ENCODE measurements around the gene SLAMF1. TPM values are rescaled to one million over a fixed set of nuclear protein-coding genes. Genes with fewer than 3 reads are reported as not detected.

Gene SLAMF1
- total RNA-seq, 1 donor from 2014 or later, result not detected

- no peak overlapping the region for H3K27ac Mint-ChIP-seq (ENCODE audit: unreplicated experiment)
- no peak overlapping the region for H3K4me3 Mint-ChIP-seq
- H3K9me3 Mint-ChIP-seq, result peaks cover 3% of the 10 kb centered on the region
- no peak for DNase-seq (ENCODE audit: low read depth, low spot score)
- H3K36me3 Mint-ChIP-seq (ENCODE audit: low read depth), result no peaks in the 10 kb centered on the region
- peaks cover 2% of the 10 kb centered on the region for H3K27me3 Mint-ChIP-seq (ENCODE audit: low read depth)
- no peak for TF ChIP-seq CTCF (conservative IDR thresholded peaks at IDR 0.05)
- peaks cover 6% of the 10 kb centered on the region for H3K4me1 Mint-ChIP-seq
Observed at GRCh38 chr1:160623227-160623633, 23.6 kb downstream of the SLAMF1 start.

- no peak for TF ChIP-seq CTCF (conservative IDR thresholded peaks at IDR 0.05)
- peaks cover 2% of the 10 kb centered on the region for H3K27me3 Mint-ChIP-seq (ENCODE audit: low read depth)
- H3K9me3 Mint-ChIP-seq, result peaks cover 5% of the 10 kb centered on the region
- peaks cover 6% of the 10 kb centered on the region for H3K4me1 Mint-ChIP-seq
- H3K36me3 Mint-ChIP-seq (ENCODE audit: low read depth), result no peaks in the 10 kb centered on the region
- no peak for DNase-seq (ENCODE audit: low read depth, low spot score)
- no peak overlapping the region for H3K4me3 Mint-ChIP-seq
- H3K27ac Mint-ChIP-seq (ENCODE audit: unreplicated experiment), result no peak overlapping the region
Observed at GRCh38 chr1:160622501-160623226, 24.2 kb downstream of the SLAMF1 start.

- H3K27me3 Mint-ChIP-seq (ENCODE audit: low read depth), result peaks cover 2% of the 10 kb centered on the region
- no peaks in the 10 kb centered on the region for H3K36me3 Mint-ChIP-seq (ENCODE audit: low read depth)
- peak overlapping the region; percentile 52 for H3K27ac Mint-ChIP-seq (ENCODE audit: unreplicated experiment)
- no peak for TF ChIP-seq CTCF (conservative IDR thresholded peaks at IDR 0.05)
- H3K4me1 Mint-ChIP-seq, result peaks cover 6% of the 10 kb centered on the region
- no peak for DNase-seq (ENCODE audit: low read depth, low spot score)
- H3K4me3 Mint-ChIP-seq, result no peak overlapping the region
- H3K9me3 Mint-ChIP-seq, result peaks cover 5% of the 10 kb centered on the region
Observed at GRCh38 chr1:160621633-160622413, 25.0 kb downstream of the SLAMF1 start.

GRCh38 chr1:160620942-160621632 is 25.8 kb downstream of the SLAMF1 start:
- H3K4me1 Mint-ChIP-seq, result peaks cover 6% of the 10 kb centered on the region
- no peak overlapping the region for H3K4me3 Mint-ChIP-seq
- no peak for TF ChIP-seq CTCF (conservative IDR thresholded peaks at IDR 0.05)
- H3K27me3 Mint-ChIP-seq (ENCODE audit: low read depth), result peaks cover 2% of the 10 kb centered on the region
- H3K9me3 Mint-ChIP-seq, result peaks cover 5% of the 10 kb centered on the region
- no peaks in the 10 kb centered on the region for H3K36me3 Mint-ChIP-seq (ENCODE audit: low read depth)
- DNase-seq (ENCODE audit: low read depth, low spot score), result no peak
- H3K27ac Mint-ChIP-seq (ENCODE audit: unreplicated experiment), result peak overlapping the region; percentile 52

GRCh38 chr1:160619742-160620277 is 27.0 kb downstream of the SLAMF1 start:
- DNase-seq (ENCODE audit: low read depth, low spot score), result no peak
- peaks cover 5% of the 10 kb centered on the region for H3K9me3 Mint-ChIP-seq
- no peak overlapping the region for H3K27ac Mint-ChIP-seq (ENCODE audit: unreplicated experiment)
- H3K27me3 Mint-ChIP-seq (ENCODE audit: low read depth), result peaks cover 2% of the 10 kb centered on the region
- peaks cover 6% of the 10 kb centered on the region for H3K4me1 Mint-ChIP-seq
- no peak overlapping the region for H3K4me3 Mint-ChIP-seq
- TF ChIP-seq CTCF (conservative IDR thresholded peaks at IDR 0.05), result no peak
- no peaks in the 10 kb centered on the region for H3K36me3 Mint-ChIP-seq (ENCODE audit: low read depth)

Data from neural crest cell (in vitro differentiated cells).